IPS-18a (cell line): ENCODE data around the gene PLEKHG1.

Experiments
- H3K27ac ChIP-seq: one replicate; pipeline ENCODE4 v1.5.1; 2013; ENCODE audit warnings: low read length
- H3K27me3 ChIP-seq: one replicate; pipeline ENCODE4 v1.6.1; 2013; ENCODE audit warnings: mild to moderate bottlenecking, low read length; ENCODE audit not compliant: control insufficient read depth, insufficient read depth
- H3K36me3 ChIP-seq: one replicate; pipeline ENCODE4 v1.6.1; 2013; ENCODE audit warnings: low read depth, low read length; ENCODE audit not compliant: control insufficient read depth
- H3K4me1 ChIP-seq: one replicate; pipeline ENCODE4 v1.6.1; 2013; ENCODE audit warnings: low read depth, low read length; ENCODE audit not compliant: control insufficient read depth
- H3K4me3 ChIP-seq: one replicate; pipeline ENCODE4 v1.5.1; 2013; ENCODE audit warnings: low read length
- H3K9ac ChIP-seq: one replicate; pipeline ENCODE4 v1.6.1; 2013; ENCODE audit warnings: mild to moderate bottlenecking, low read length, moderate library complexity
- H3K9me3 ChIP-seq: one replicate; pipeline ENCODE4 v1.6.1; 2013; ENCODE audit warnings: low read depth, low read length; ENCODE audit not compliant: control insufficient read depth

Gene PLEKHG1

GRCh38 chr6:150622941-150623874, 23.5 kb downstream of the PLEKHG1 start:
- Histone ChIP-seq H3K27me3 (no peaks in the 10 kb centered on the region), H3K9ac (no peak overlapping the region), H3K4me1 (no peaks in the 10 kb centered on the region)

GRCh38 chr6:150624191-150624590, 24.5 kb downstream of the PLEKHG1 start:
- Histone ChIP-seq H3K4me1 (no peaks in the 10 kb centered on the region), H3K9ac (no peak overlapping the region), H3K27me3 (no peaks in the 10 kb centered on the region), H3K36me3 (no peaks in the 10 kb centered on the region), H3K9me3 (no peaks in the 10 kb centered on the region), H3K4me3 (no peak overlapping the region), H3K27ac (no peak overlapping the region)

More at GRCh38 chr6:150622941-150623874, 23.5 kb downstream of the PLEKHG1 start:
- Histone ChIP-seq H3K27ac (no peak overlapping the region), H3K4me3 (no peak overlapping the region), H3K9me3 (no peaks in the 10 kb centered on the region), H3K36me3 (no peaks in the 10 kb centered on the region)

- H3K27me3 ChIP-seq = no peaks in the 10 kb centered on the region
- H3K4me1 ChIP-seq = no peaks in the 10 kb centered on the region
- H3K9me3 ChIP-seq = no peaks in the 10 kb centered on the region
- no peak overlapping the region for H3K27ac ChIP-seq
- no peaks in the 10 kb centered on the region for H3K36me3 ChIP-seq
- H3K9ac ChIP-seq = no peak overlapping the region
- no peak overlapping the region for H3K4me3 ChIP-seq
Observed at GRCh38 chr6:150625927-150626326, 26.2 kb downstream of the PLEKHG1 start.

GRCh38 chr6:150627154-150627553, 27.5 kb downstream of the PLEKHG1 start:
- Histone ChIP-seq H3K9me3 (no peaks in the 10 kb centered on the region), H3K27ac (no peak overlapping the region), H3K4me1 (no peaks in the 10 kb centered on the region), H3K9ac (no peak overlapping the region), H3K27me3 (no peaks in the 10 kb centered on the region), H3K36me3 (no peaks in the 10 kb centered on the region), H3K4me3 (no peak overlapping the region)

GRCh38 chr6:150627585-150628025, 27.9 kb downstream of the PLEKHG1 start:
- Histone ChIP-seq H3K4me1 (no peaks in the 10 kb centered on the region), H3K27me3 (no peaks in the 10 kb centered on the region), H3K4me3 (no peak overlapping the region), H3K36me3 (no peaks in the 10 kb centered on the region), H3K9me3 (no peaks in the 10 kb centered on the region), H3K27ac (no peak overlapping the region), H3K9ac (no peak overlapping the region)

DNA sequence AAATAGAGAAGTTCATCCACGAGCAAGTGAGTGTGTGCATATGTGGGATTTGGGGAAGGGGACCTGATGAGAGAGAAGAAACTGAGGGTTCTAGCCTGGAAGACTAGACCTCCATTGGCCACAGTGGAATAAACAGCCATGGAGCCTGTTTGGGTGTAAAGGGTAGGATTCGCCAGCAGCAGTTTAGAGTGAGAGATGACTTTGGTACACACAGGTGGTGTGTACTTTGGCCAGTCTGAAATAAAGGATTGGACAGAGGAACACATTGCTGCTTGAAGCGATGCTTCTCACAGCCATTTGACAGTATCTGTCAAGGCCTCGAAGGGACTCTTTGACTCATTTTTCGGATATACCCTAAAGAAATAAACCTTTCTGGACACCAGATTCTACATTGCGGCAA, 29.2 kb downstream of the PLEKHG1 start:
- Histone ChIP-seq H3K9me3 (no peaks in the 10 kb centered on the region), H3K4me3 (no peak overlapping the region), H3K27me3 (no peaks in the 10 kb centered on the region), H3K4me1 (no peaks in the 10 kb centered on the region), H3K27ac (no peak overlapping the region), H3K36me3 (no peaks in the 10 kb centered on the region), H3K9ac (no peak overlapping the region)

- Histone ChIP-seq H3K9me3 (no peaks in the 10 kb centered on the region), H3K4me1 (no peaks in the 10 kb centered on the region), H3K36me3 (no peaks in the 10 kb centered on the region), H3K27ac (no peak overlapping the region), H3K4me3 (no peak overlapping the region), H3K9ac (no peak overlapping the region), H3K27me3 (no peaks in the 10 kb centered on the region)
Observed at GRCh38 chr6:150631283-150631983, 31.7 kb downstream of the PLEKHG1 start.

DNA sequence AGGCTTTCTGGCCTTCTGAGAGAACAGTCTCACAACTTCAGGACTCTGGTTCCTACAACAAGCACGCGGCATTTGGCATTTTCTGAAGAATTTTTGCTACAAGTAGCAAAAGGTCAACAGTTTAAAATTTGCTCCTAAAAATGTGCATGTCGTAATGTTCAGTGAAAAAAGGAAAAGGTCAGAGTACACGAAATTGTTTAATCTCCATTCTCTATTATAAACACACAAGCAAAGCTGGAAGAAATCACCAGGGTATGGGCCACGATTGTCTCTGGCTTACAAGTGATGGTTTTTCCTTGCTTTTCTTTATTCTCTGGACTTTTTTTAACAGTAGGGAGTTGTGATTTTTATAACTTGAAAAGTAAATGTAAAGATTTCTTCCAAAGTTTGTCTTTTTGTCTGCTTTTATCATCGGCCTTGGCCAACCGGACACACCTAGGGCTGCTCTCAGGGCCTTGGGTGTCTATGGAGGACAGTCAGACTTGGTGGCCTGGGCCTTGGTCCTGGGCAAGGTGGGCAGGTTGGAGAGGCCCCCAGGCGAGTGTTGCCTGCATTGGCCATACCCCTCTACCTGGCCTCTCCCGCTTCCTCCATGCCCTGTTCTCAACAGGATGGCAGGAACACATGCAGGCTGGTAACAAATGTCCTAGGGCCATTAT, 32.4 kb downstream of the PLEKHG1 start:
- no peak overlapping the region for H3K27ac ChIP-seq
- no peaks in the 10 kb centered on the region for H3K9me3 ChIP-seq
- no peaks in the 10 kb centered on the region for H3K27me3 ChIP-seq
- no peaks in the 10 kb centered on the region for H3K4me1 ChIP-seq
- H3K9ac ChIP-seq = no peak overlapping the region
- H3K4me3 ChIP-seq = no peak overlapping the region
- no peaks in the 10 kb centered on the region for H3K36me3 ChIP-seq

GRCh38 chr6:150632785-150633485, 33.2 kb downstream of the PLEKHG1 start:
- H3K4me1 ChIP-seq = no peaks in the 10 kb centered on the region
- H3K36me3 ChIP-seq = no peaks in the 10 kb centered on the region
- no peak overlapping the region for H3K4me3 ChIP-seq
- no peaks in the 10 kb centered on the region for H3K9me3 ChIP-seq
- H3K9ac ChIP-seq = no peak overlapping the region
- H3K27me3 ChIP-seq = no peaks in the 10 kb centered on the region
- H3K27ac ChIP-seq = no peak overlapping the region

DNA sequence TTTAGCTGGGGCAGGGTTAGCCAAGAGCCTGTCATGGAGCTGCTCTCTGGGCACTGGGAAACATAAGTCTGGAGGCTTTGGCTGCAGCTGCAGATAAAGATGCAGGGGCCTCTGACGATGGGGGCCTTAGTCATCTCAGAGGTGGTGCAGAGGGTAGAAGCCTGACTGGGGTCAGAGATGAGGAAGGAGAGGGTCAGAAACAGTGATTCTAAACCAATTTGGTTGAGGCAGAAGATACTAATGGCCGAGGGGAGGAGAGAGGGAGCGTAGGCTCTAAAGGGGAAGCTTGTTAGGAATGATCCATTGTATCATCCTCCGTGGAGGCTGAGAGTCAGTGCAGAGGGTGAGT, 33.8 kb downstream of the PLEKHG1 start:
- Histone ChIP-seq H3K36me3 (no peaks in the 10 kb centered on the region), H3K9ac (no peak overlapping the region), H3K9me3 (no peaks in the 10 kb centered on the region), H3K27me3 (no peaks in the 10 kb centered on the region), H3K4me3 (no peak overlapping the region), H3K4me1 (no peaks in the 10 kb centered on the region), H3K27ac (no peak overlapping the region)
